Prostate gland (tissue), 2 donors: ENCODE measurements around the gene GNA12. TPM values are rescaled to one million over a fixed set of nuclear protein-coding genes. Genes with fewer than 3 reads are reported as not detected.

ENCODE experiments used
- DNase-seq: peaks from one replicate; pipeline ENCODE4 v3.0.0-alpha.2; 2019; ENCODE audit warnings: low spot score
- H3K27ac ChIP-seq, 2 donors: fragments of 200-600 bp; sonication (generic); 2 replicates each; pipeline ENCODE4 v1.5.1; 2017 to 2019
- H3K27me3 ChIP-seq: fragments of 200-600 bp; sonication (generic); replicated peaks from 2 replicates; pipeline ENCODE4 v1.5.1; 2019; ENCODE audit not compliant: insufficient read depth
- H3K36me3 ChIP-seq, 2 donors: fragments of 200-600 bp; sonication (generic); 1 replicate in 1 of 2; 2 replicates in 1 of 2; pipeline versions ENCODE4 v1.5.1 to v1.8.1; 2017 to 2019
- H3K4me1 ChIP-seq: fragments of 200-600 bp; sonication (generic); replicated peaks from 2 replicates; pipeline ENCODE4 v1.5.1; 2019
- H3K4me3 ChIP-seq, 2 donors: fragments of 200-600 bp; sonication (generic); 2 replicates each; pipeline ENCODE4 v1.5.1; 2017 to 2019
- H3K9me3 ChIP-seq: fragments of 200-600 bp; sonication (generic); 2 replicates; pipeline ENCODE4 v1.5.1; 2017
- CTCF ChIP-seq, 4 experiments: fragments of 200-600 bp in 2 of 4; fragments of 450-650 bp in 2 of 4; sonication (generic) in 2 of 4; IDR thresholded peaks; 1 replicate in 3 of 4; 2 replicates in 1 of 4; pipeline ENCODE4 v1.5.1; 2016 to 2019; ENCODE audit warnings: antibody characterized with exemption in 4 of 4, mild to moderate bottlenecking in 2 of 4, moderate library complexity in 2 of 4
- POLR2A ChIP-seq: fragments of 450-650 bp; IDR thresholded peaks from one replicate; pipeline ENCODE4 v1.6.1; 2016; ENCODE audit warnings: antibody characterized with exemption, mild to moderate bottlenecking
- POLR2AphosphoS5 ChIP-seq: sonication (generic); formaldehyde crosslinking; IDR thresholded peaks from one replicate; pipeline ENCODE4 v1.6.1; 2017; ENCODE audit warnings: antibody characterized with exemption
- WGBS: methylation state at CpG from one replicate; pipeline ENCODE4 v1.1.5; 2018; 5-methylcytosine and 5-hydroxymethylcytosine counted together
- intact Hi-C: fragments of 100-400 bp; cut with DNase I; formaldehyde crosslinking; loops from one replicate; pipeline ENCODE4 v1.14.2; 2022
- total RNA-seq, 2 donors: library from RNA; depleted of rRNA; stranded (reverse); fragments of >200 nt; gene quantifications; one replicate each; pipeline ENCODE4 v1.1.0, GENCODE V29; 2016

Gene GNA12
- total RNA-seq, 2 donors from 2014 or later = 22.6 to 102 TPM

GRCh38 chr7:2734751-2735571 is 109.1 kb downstream of the GNA12 start:
- H3K4me3 ChIP-seq = no peak overlapping the region
- 41% methylated on average over 33 of the region's 33 CpGs for WGBS
- no peak for DNase-seq
- TF ChIP-seq POLR2A (no peak), CTCF (IDR thresholded peaks at IDR 0.05) (no peak), POLR2AphosphoS5 (peak; percentile 18)
- H3K4me1 ChIP-seq = peaks cover 10% of the 10 kb centered on the region
- H3K9me3 ChIP-seq = no peaks in the 10 kb centered on the region
- no peaks in the 10 kb centered on the region for H3K27me3 ChIP-seq
- no peaks in the 10 kb centered on the region for H3K36me3 ChIP-seq
- intact Hi-C loops = loop anchor here (5.0 kb wide), 1 partner anchor 62 kb away; no protein-coding TSS in a partner anchor
- peak overlapping the region in 1 of 2 donors; percentile 43 for H3K27ac ChIP-seq

GRCh38 chr7:2734084-2734686 is 109.9 kb downstream of the GNA12 start:
- peaks cover 10% of the 10 kb centered on the region for H3K4me1 ChIP-seq
- TF ChIP-seq POLR2AphosphoS5 = no peak
- TF ChIP-seq POLR2A = no peak
- TF ChIP-seq CTCF (IDR thresholded peaks at IDR 0.05) = no peak
- H3K36me3 ChIP-seq = no peaks in the 10 kb centered on the region
- WGBS = 86% methylated on average over 24 of the region's 24 CpGs
- no peaks in the 10 kb centered on the region for H3K27me3 ChIP-seq
- no peak overlapping the region for H3K4me3 ChIP-seq
- no peaks in the 10 kb centered on the region for H3K9me3 ChIP-seq
- DNase-seq = no peak
- intact Hi-C loops = loop anchor here (5.0 kb wide), 1 partner anchor 63 kb away; no protein-coding TSS in a partner anchor
- H3K27ac ChIP-seq = peak overlapping the region in 1 of 2 donors; percentile 43

GRCh38 chr7:2732959-2733584 is 111.0 kb downstream of the GNA12 start:
- 34% methylated on average over 18 of the region's 18 CpGs for WGBS
- Histone ChIP-seq H3K36me3 (no peaks in the 10 kb centered on the region), H3K4me3 (no peak overlapping the region), H3K9me3 (no peaks in the 10 kb centered on the region), H3K4me1 (peaks cover 10% of the 10 kb centered on the region), H3K27ac (peak overlapping the region; percentile 31 to 43), H3K27me3 (no peaks in the 10 kb centered on the region)
- peak; percentile 89 for DNase-seq
- TF ChIP-seq POLR2AphosphoS5 (peak; percentile 94), CTCF (IDR thresholded peaks at IDR 0.05) (peak in 1 of 4 experiments; percentile 16), POLR2A (no peak)
- intact Hi-C loops = loop anchor here (5.0 kb wide), 1 partner anchor 64 kb away; no protein-coding TSS in a partner anchor

GRCh38 chr7:2732388-2732787 is 111.7 kb downstream of the GNA12 start:
- DNase-seq = no peak
- H3K4me3 ChIP-seq = no peak overlapping the region
- no peaks in the 10 kb centered on the region for H3K27me3 ChIP-seq
- TF ChIP-seq POLR2AphosphoS5 = no peak
- no peak for TF ChIP-seq CTCF (IDR thresholded peaks at IDR 0.05)
- no peak for TF ChIP-seq POLR2A
- WGBS = 90% methylated on average over 9 of the region's 9 CpGs
- H3K4me1 ChIP-seq = peaks cover 10% of the 10 kb centered on the region
- peak overlapping the region in 1 of 2 donors; percentile 43 for H3K27ac ChIP-seq
- H3K9me3 ChIP-seq = no peaks in the 10 kb centered on the region
- intact Hi-C loops = loop anchor here (5.0 kb wide), 1 partner anchor 65 kb away; no protein-coding TSS in a partner anchor
- no peaks in the 10 kb centered on the region for H3K36me3 ChIP-seq
